Spleen (tissue), 7 donors: Measurements from ENCODE around the gene STARD13.

Experiments used
- CTCF ChIP-seq, 11 experiments: fragments of 200-600 bp in 7 of 11; fragments of 450-650 bp in 4 of 11; sonication (generic) in 4 of 11; IDR thresholded peaks in 8 of 11; conservative IDR thresholded peaks in 3 of 11; 1 replicate in 7 of 11; 2 replicates in 4 of 11; pipeline versions ENCODE4 v1.4.0 to v1.8.0; 2016 to 2021; ENCODE audit warnings: antibody characterized with exemption in 11 of 11, inconsistent platforms in 4 of 11, mild to moderate bottlenecking in 1 of 11
- POLR2A ChIP-seq, 3 donors: fragments of 450-650 bp; IDR thresholded peaks; one replicate each; pipeline ENCODE4 v1.5.1; 2017; ENCODE audit warnings: antibody characterized with exemption in 3 of 3, mild to moderate bottlenecking in 1 of 3
- POLR2AphosphoS5 ChIP-seq, 3 donors: sonication (generic); formaldehyde crosslinking; IDR thresholded peaks; one replicate each; pipeline ENCODE4 v1.5.1; 2017; ENCODE audit warnings: antibody characterized with exemption in 3 of 3
- donor health status: DM: no; HTN: no; CAD: no; lungs with moderate emphysema.
- donor health status: DM: no; HTN: no; CAD: no.
- donor health status: DM: no; HTN: no; CAD: no.

GRCh38 chr13:33176526-33176925, 109.0 kb downstream of the STARD13 start:
- TF ChIP-seq POLR2AphosphoS5 (IDR thresholded peaks at IDR 0.05) (no peak), CTCF (IDR thresholded peaks at IDR 0.05 in 8 of 11, conservative IDR thresholded peaks at IDR 0.05 in 3 of 11) (no peak), POLR2A (IDR thresholded peaks at IDR 0.05) (no peak)
